Thoracic aorta (tissue), 2 donors: ENCODE measurements around the gene OTOS. TPM values are rescaled to one million over a fixed set of nuclear protein-coding genes. Genes with fewer than 3 reads are reported as not detected.

Experiments used
- ATAC-seq: fragments of 150-250 bp; one replicate; pipeline ENCODE4 v1.8.0; 2017; ENCODE audit warnings: low read depth; ENCODE audit not compliant: insufficient number of reproducible peaks, low FRiP score
- DNase-seq: peaks from one replicate; pipeline ENCODE4 v3.0.0-alpha.2; 2020; ENCODE audit warnings: low spot score
- H3K27ac ChIP-seq, 2 donors: fragments of 200-600 bp; sonication (generic); 1 replicate in 1 of 2; 2 replicates in 1 of 2; pipeline ENCODE4 v1.5.1; 2016; ENCODE audit warnings: mild to moderate bottlenecking in 2 of 2, moderate library complexity in 2 of 2
- H3K27me3 ChIP-seq: fragments of 200-600 bp; sonication (generic); replicated peaks from 2 replicates; pipeline ENCODE4 v1.6.0; 2016; ENCODE audit warnings: mild to moderate bottlenecking; ENCODE audit not compliant: insufficient read depth
- H3K36me3 ChIP-seq: fragments of 200-600 bp; sonication (generic); one replicate; pipeline ENCODE4 v1.5.1; 2016
- H3K4me1 ChIP-seq, 2 donors: fragments of 200-600 bp; sonication (generic); 1 replicate in 1 of 2; 2 replicates in 1 of 2; pipeline versions ENCODE4 v1.5.1 to v1.6.0; 2016; ENCODE audit warnings: low read depth in 2 of 2, mild to moderate bottlenecking in 1 of 2; ENCODE audit not compliant: control insufficient read depth in 1 of 2
- H3K4me3 ChIP-seq: fragments of 200-600 bp; sonication (generic); 2 replicates; pipeline ENCODE4 v1.5.1; 2016; ENCODE audit warnings: mild to moderate bottlenecking
- H3K9me3 ChIP-seq: fragments of 200-600 bp; sonication (generic); 2 replicates; pipeline ENCODE4 v1.5.1; 2016
- CTCF ChIP-seq: fragments of 200-600 bp; sonication (generic); IDR thresholded peaks from one replicate; pipeline ENCODE4 v1.5.1; 2019; ENCODE audit warnings: antibody characterized with exemption
- total RNA-seq, 2 donors: library from RNA; depleted of rRNA; stranded (reverse); fragments of >200 nt; gene quantifications; one replicate each; pipeline versions ENCODE4 v1.1.0 to v1.2.3, GENCODE V29; 2016

Gene OTOS
- total RNA-seq, 2 donors from 2014 or later, result not detected

- Histone ChIP-seq H3K27ac (no peak overlapping the region), H3K9me3 (no peaks in the 10 kb centered on the region), H3K36me3 (no peaks in the 10 kb centered on the region), H3K4me3 (no peak overlapping the region), H3K27me3 (no peaks in the 10 kb centered on the region), H3K4me1 (no peaks in the 10 kb centered on the region)
- DNase-seq, result no peak
- ATAC-seq, result no peak
- no peak for TF ChIP-seq CTCF
Observed at GRCh38 chr2:240155048-240155744, 14.7 kb upstream of the OTOS start.

DNA sequence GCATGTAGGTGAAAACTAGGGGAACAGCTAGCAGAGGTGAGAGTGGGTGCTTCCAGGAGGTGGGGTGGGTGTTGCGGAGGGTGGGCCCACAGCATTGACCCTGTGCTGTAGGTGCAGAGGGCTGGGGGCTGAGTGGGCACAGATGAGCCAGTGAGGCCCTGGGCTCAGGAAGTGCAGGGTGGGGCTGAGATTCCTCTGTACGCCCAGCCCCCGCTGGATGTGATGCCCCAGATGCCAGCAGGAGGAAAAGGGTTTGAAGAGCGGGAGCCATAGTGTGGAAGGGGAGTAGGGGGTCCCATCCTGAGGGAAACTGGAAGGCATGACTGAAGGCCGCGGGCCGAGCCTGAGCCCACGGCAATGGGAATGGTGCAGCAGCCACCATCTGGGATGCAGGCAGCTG, 14.1 kb upstream of the OTOS start:
- Histone ChIP-seq H3K4me1 (no peaks in the 10 kb centered on the region), H3K36me3 (no peaks in the 10 kb centered on the region), H3K27ac (no peak overlapping the region), H3K4me3 (no peak overlapping the region), H3K27me3 (no peaks in the 10 kb centered on the region), H3K9me3 (no peaks in the 10 kb centered on the region)
- TF ChIP-seq CTCF, result no peak
- ATAC-seq, result no peak
- DNase-seq, result no peak

DNA sequence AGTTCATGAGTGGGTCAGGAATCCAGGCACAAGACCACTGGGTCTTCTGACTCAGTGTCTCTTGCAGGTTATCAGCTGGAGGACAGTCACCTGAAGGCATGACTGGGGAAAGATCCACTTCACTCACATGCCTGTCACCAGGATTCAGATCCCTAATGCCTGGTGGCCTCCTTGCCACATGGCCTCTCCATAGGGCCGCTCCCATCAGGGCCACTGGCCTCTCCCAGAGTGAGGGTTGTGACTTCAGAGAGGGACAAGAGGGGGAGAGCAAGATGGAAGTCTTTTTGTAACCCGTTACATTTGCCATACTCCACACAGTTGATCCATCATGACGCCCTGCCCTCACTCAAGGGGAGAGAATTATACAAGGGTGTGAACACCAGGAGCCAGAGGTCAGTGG, 13.0 kb upstream of the OTOS start:
- no peak for TF ChIP-seq CTCF
- Histone ChIP-seq H3K27ac (no peak overlapping the region), H3K9me3 (no peaks in the 10 kb centered on the region), H3K4me3 (no peak overlapping the region), H3K4me1 (no peaks in the 10 kb centered on the region), H3K27me3 (no peaks in the 10 kb centered on the region), H3K36me3 (no peaks in the 10 kb centered on the region)
- DNase-seq (no peak), ATAC-seq (no peak)

DNA sequence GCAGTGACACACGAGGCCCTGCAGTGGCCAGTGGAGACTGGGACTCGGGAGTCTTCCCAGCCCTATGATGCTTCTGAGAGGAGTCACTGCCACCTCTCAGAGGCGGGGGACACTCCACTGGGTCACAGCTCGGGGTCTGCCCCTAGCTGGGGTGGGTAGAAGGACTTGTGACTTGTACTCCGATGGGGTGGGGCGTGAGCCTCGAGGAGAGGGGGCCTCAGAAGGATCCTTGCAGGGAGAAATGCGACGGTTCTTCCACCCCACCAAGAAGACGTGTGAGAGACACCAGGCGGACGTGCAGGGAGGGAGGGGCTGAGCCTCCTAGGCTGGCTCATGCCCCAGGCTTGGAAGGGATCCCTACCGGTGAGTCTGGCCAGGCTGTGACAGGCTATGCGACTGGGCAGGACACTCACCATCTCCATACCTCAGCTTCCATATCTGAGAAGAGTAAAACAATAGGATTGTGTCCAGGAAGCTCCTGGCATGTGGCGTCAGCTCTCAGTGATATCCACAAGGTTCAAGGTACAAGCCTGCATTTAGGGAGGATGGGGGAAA, 11.1 kb upstream of the OTOS start:
- no peak for TF ChIP-seq CTCF
- Histone ChIP-seq H3K27me3 (no peaks in the 10 kb centered on the region), H3K27ac (no peak overlapping the region), H3K4me1 (no peaks in the 10 kb centered on the region), H3K36me3 (no peaks in the 10 kb centered on the region), H3K4me3 (no peak overlapping the region), H3K9me3 (no peaks in the 10 kb centered on the region)
- no peak for DNase-seq
- no peak for ATAC-seq

GRCh38 chr2:240149943-240150784, 9.7 kb upstream of the OTOS start:
- ATAC-seq, result no peak
- H3K9me3 ChIP-seq, result no peaks in the 10 kb centered on the region
- no peaks in the 10 kb centered on the region for H3K36me3 ChIP-seq
- no peaks in the 10 kb centered on the region for H3K27me3 ChIP-seq
- no peaks in the 10 kb centered on the region for H3K4me1 ChIP-seq
- no peak overlapping the region for H3K4me3 ChIP-seq
- H3K27ac ChIP-seq, result no peak overlapping the region
- no peak for DNase-seq
- peak; percentile 37 for TF ChIP-seq CTCF
